Astrocyte (in vitro differentiated cells and primary cell): Measurements from ENCODE around the gene ASPHD2. TPM values are rescaled to one million over a fixed set of nuclear protein-coding genes. Genes with fewer than 3 reads are reported as not detected.

Experiments
- DNase-seq: peaks from one replicate; pipeline ENCODE4 v3.0.0-alpha.2; 2010; ENCODE audit warnings: low read depth
- FAIRE-seq: peaks from 2 replicates; lab custom pipeline; 2011; peaks lifted over from hg19 to GRCh38; lab: Jason Lieb, UNC
- H2AFZ ChIP-seq: 2 replicates; pipeline ENCODE4 v1.6.0; 2012; ENCODE audit warnings: low read depth, low read length, inconsistent platforms
- H3K27ac ChIP-seq: 2 replicates; pipeline ENCODE4 v1.5.1; 2011; ENCODE audit warnings: low read depth, low read length, inconsistent platforms
- H3K27me3 ChIP-seq: 2 replicates; pipeline ENCODE4 v1.6.0; 2011; ENCODE audit warnings: low read length, inconsistent platforms; ENCODE audit not compliant: insufficient read depth
- H3K36me3 ChIP-seq: 2 replicates; pipeline ENCODE4 v1.5.1; 2011; ENCODE audit warnings: low read length, inconsistent platforms; ENCODE audit not compliant: insufficient read depth
- H3K4me1 ChIP-seq: 2 replicates; pipeline ENCODE4 v1.5.1; 2011; ENCODE audit warnings: low read length, inconsistent platforms; ENCODE audit not compliant: insufficient read depth
- H3K4me2 ChIP-seq: 2 replicates; pipeline ENCODE4 v1.6.0; 2012; ENCODE audit warnings: low read length, inconsistent platforms
- H3K4me3 ChIP-seq: 2 replicates; pipeline ENCODE4 v1.5.1; 2011; ENCODE audit warnings: low read depth, mild to moderate bottlenecking, low read length, inconsistent platforms; ENCODE audit not compliant: insufficient read depth
- H3K79me2 ChIP-seq: 2 replicates; pipeline ENCODE4 v1.6.0; 2012; ENCODE audit warnings: mild to moderate bottlenecking, low read length, inconsistent platforms; ENCODE audit not compliant: insufficient read depth
- H3K9ac ChIP-seq: 2 replicates; pipeline ENCODE4 v1.6.0; 2012; ENCODE audit warnings: mild to moderate bottlenecking, low read length, inconsistent platforms
- H3K9me3 ChIP-seq: 2 replicates; pipeline ENCODE4 v1.5.1; 2012; ENCODE audit warnings: low read depth, mild to moderate bottlenecking, low read length, inconsistent platforms; ENCODE audit not compliant: insufficient read depth
- H4K20me1 ChIP-seq: 2 replicates; pipeline ENCODE4 v1.6.0; 2012; ENCODE audit warnings: low read length, inconsistent platforms; ENCODE audit not compliant: insufficient read depth
- H3K27ac Mint-ChIP-seq: one replicate; pipeline ENCODE4 v1.8.0; 2021; ENCODE audit warnings: mild to moderate bottlenecking, mixed read lengths; ENCODE audit not compliant: unreplicated experiment
- H3K27me3 Mint-ChIP-seq: one replicate; pipeline ENCODE4 v1.8.0; 2021; ENCODE audit warnings: low read depth, mixed read lengths; ENCODE audit not compliant: unreplicated experiment
- H3K36me3 Mint-ChIP-seq: one replicate; pipeline ENCODE4 v1.8.0; 2021; ENCODE audit warnings: low read depth, mixed read lengths; ENCODE audit not compliant: unreplicated experiment
- H3K4me1 Mint-ChIP-seq: one replicate; pipeline ENCODE4 v1.8.0; 2021; ENCODE audit warnings: low read depth, mixed read lengths; ENCODE audit not compliant: unreplicated experiment
- H3K4me3 Mint-ChIP-seq: one replicate; pipeline ENCODE4 v1.8.0; 2021; ENCODE audit warnings: mild to moderate bottlenecking, moderate library complexity, mixed read lengths; ENCODE audit not compliant: unreplicated experiment
- H3K9me3 Mint-ChIP-seq: one replicate; pipeline ENCODE4 v1.8.0; 2021; ENCODE audit warnings: mild to moderate bottlenecking, mixed read lengths; ENCODE audit not compliant: unreplicated experiment
- EZH2 ChIP-seq: IDR thresholded peaks from 2 replicates; pipeline ENCODE4 v1.6.1; 2012; ENCODE audit warnings: mild to moderate bottlenecking, low read length, inconsistent platforms; ENCODE audit not compliant: insufficient read depth
- total RNA-seq: library from RNA; stranded (reverse); gene quantifications from 2 replicates; pipeline ENCODE4 v1.2.1, GENCODE V29; 2021
- TF ChIP-seq, protein P1 (sequence below): IDR thresholded peaks from 2 replicates; pipeline ENCODE4 v1.5.1; 2011; ENCODE audit warnings: low read depth, mild to moderate bottlenecking, inconsistent platforms, low read length, moderate library complexity; ENCODE audit not compliant: insufficient read depth

ASPHD2 gene
- total RNA-seq, 1 donor from 2014 or later = 11.7 TPM

DNA sequence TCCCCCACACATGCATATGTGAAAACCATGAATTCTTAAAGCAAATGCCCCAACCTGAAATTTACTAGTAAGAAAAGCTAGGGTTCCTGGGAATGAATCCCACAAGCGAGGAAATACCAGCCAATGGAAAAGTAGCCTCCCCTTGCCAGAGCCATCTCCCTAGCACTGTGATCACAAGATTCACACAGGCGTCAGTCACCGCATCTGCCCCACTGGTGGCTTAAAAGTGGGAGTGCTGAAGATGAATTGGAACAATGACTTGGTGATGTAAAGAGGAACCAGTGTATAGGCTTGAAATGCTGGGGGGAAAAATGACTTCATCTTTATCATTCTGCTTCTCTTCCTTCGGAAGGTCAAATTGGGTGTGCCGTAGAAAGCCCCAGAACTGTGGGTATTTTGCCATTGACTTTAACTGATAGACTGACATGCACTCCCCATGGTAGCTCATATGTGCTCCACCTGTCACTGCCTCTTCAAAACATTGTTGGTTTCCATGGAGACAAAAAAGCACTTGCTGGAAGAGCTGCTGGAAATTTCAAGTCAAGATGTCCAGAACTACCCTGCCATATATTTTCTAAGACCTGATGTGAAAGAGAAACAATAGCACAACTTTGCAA is 19.2 kb upstream of the ASPHD2 start:
- no peak overlapping the region for H3K9ac ChIP-seq
- H3K27me3 Mint-ChIP-seq = no peaks in the 10 kb centered on the region
- H3K27ac ChIP-seq = no peak overlapping the region
- no peaks in the 10 kb centered on the region for H3K4me1 ChIP-seq
- no peaks in the 10 kb centered on the region for H3K36me3 ChIP-seq
- H3K9me3 Mint-ChIP-seq = no peaks in the 10 kb centered on the region
- no peaks in the 10 kb centered on the region for H3K79me2 ChIP-seq
- H3K27ac Mint-ChIP-seq = no peak overlapping the region
- H3K27me3 ChIP-seq = peaks cover 35% of the 10 kb centered on the region
- TF ChIP-seq, protein P1, sequence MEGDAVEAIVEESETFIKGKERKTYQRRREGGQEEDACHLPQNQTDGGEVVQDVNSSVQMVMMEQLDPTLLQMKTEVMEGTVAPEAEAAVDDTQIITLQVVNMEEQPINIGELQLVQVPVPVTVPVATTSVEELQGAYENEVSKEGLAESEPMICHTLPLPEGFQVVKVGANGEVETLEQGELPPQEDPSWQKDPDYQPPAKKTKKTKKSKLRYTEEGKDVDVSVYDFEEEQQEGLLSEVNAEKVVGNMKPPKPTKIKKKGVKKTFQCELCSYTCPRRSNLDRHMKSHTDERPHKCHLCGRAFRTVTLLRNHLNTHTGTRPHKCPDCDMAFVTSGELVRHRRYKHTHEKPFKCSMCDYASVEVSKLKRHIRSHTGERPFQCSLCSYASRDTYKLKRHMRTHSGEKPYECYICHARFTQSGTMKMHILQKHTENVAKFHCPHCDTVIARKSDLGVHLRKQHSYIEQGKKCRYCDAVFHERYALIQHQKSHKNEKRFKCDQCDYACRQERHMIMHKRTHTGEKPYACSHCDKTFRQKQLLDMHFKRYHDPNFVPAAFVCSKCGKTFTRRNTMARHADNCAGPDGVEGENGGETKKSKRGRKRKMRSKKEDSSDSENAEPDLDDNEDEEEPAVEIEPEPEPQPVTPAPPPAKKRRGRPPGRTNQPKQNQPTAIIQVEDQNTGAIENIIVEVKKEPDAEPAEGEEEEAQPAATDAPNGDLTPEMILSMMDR = no peak
- TF ChIP-seq EZH2 = no peak
- no peaks in the 10 kb centered on the region for H3K9me3 ChIP-seq
- peaks cover 4% of the 10 kb centered on the region for H3K4me1 Mint-ChIP-seq
- no peaks in the 10 kb centered on the region for H3K36me3 Mint-ChIP-seq
- H3K4me3 ChIP-seq = no peak overlapping the region
- FAIRE-seq (no peak), DNase-seq (no peak)
- no peak overlapping the region for H2AFZ ChIP-seq
- no peak overlapping the region for H3K4me3 Mint-ChIP-seq
- no peaks in the 10 kb centered on the region for H4K20me1 ChIP-seq
- no peak overlapping the region for H3K4me2 ChIP-seq

DNA sequence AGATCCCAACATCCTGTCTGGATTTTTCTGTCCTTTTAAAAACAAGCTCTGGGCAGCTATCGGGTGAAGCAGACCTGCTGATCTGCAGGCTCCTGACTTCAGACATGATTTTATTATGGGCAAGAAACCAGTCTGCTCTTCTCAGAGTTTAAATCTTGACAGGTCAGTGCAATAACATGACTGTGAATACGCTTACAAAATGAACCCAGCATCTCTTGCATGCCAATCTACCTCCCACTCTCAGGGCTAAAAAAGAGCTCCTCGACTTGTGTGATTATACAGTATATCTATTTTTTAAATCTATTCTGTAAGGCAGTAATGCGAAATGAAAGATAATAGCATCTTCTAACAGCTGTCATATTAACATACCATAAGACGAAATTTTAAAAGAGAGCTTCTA is 18.7 kb upstream of the ASPHD2 start:
- H3K27ac ChIP-seq = no peak overlapping the region
- no peak for TF ChIP-seq EZH2

DNA sequence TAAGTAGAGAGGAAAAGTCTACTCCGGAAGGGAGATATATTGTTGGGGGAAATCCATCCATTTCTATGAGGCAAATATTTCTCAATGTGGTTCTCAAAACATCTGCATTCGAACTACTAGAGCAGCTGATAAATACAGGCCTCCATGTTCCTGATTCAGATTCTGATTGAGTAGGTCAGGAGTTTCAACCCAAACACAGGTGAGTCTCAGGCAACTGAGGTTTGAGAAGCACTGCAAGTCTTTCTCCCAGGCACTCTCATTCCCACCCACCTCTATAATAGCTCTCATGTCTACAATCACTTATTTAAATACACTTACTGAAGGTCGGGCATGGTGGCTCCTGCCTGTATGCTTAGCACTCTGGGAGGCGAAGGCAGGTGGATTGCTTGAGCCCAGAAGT is 14.7 kb upstream of the ASPHD2 start:
- Histone ChIP-seq H3K4me3 (no peak overlapping the region), H3K9ac (no peak overlapping the region), H4K20me1 (no peaks in the 10 kb centered on the region), H3K4me2 (no peak overlapping the region), H3K27me3 (peaks cover 45% of the 10 kb centered on the region), H3K27ac (no peak overlapping the region), H3K9me3 (no peaks in the 10 kb centered on the region), H3K79me2 (no peaks in the 10 kb centered on the region), H3K4me1 (peaks cover 10% of the 10 kb centered on the region), H3K36me3 (no peaks in the 10 kb centered on the region), H2AFZ (no peak overlapping the region)
- Mint-ChIP-seq H3K27ac (no peak overlapping the region), H3K27me3 (no peaks in the 10 kb centered on the region), H3K4me3 (no peak overlapping the region), H3K4me1 (peaks cover 26% of the 10 kb centered on the region), H3K36me3 (no peaks in the 10 kb centered on the region), H3K9me3 (no peaks in the 10 kb centered on the region)
- FAIRE-seq = no peak
- no peak for DNase-seq
- TF ChIP-seq, protein P1 = no peak
- no peak for TF ChIP-seq EZH2

More for the DNA sequence above, 18.7 kb upstream of the ASPHD2 start:
- Histone ChIP-seq H3K36me3 (no peaks in the 10 kb centered on the region), H3K79me2 (no peaks in the 10 kb centered on the region), H4K20me1 (no peaks in the 10 kb centered on the region), H2AFZ (no peak overlapping the region), H3K9me3 (no peaks in the 10 kb centered on the region), H3K4me3 (no peak overlapping the region), H3K4me1 (no peaks in the 10 kb centered on the region), H3K4me2 (no peak overlapping the region), H3K27me3 (peaks cover 35% of the 10 kb centered on the region), H3K9ac (no peak overlapping the region)
- Mint-ChIP-seq H3K4me1 (peaks cover 2% of the 10 kb centered on the region), H3K4me3 (no peak overlapping the region), H3K27ac (no peak overlapping the region), H3K9me3 (no peaks in the 10 kb centered on the region), H3K36me3 (no peaks in the 10 kb centered on the region), H3K27me3 (no peaks in the 10 kb centered on the region)
- no peak for FAIRE-seq
- DNase-seq = no peak
